Measurements from ENCODE around the gene NRARP. TPM values are rescaled to one million over a fixed set of nuclear protein-coding genes. Genes with fewer than 3 reads are reported as not detected.

The NRARP gene
- total RNA-seq, 1 experiment from 2014 or later, result 16.9 TPM

GRCh38 chr9:137299938-137300337, 2.1 kb downstream of the NRARP start:
- no peak for DNase-seq (ENCODE audit: low read depth, low spot score)
- no peak for ATAC-seq
- ChIA-PET CTCF (no interaction called here), POLR2A (no interaction called here)
- H3K27me3 ChIP-seq (ENCODE audit: control insufficient read depth, insufficient read depth, low read length), result no peaks in the 10 kb centered on the region
- no peak for TF ChIP-seq TCF7L2 (IDR thresholded peaks at IDR 0.05; ENCODE audit: low read depth, low read length)
- no peak for TF ChIP-seq CTCF (IDR thresholded peaks at IDR 0.05)
- TF ChIP-seq REST (IDR thresholded peaks at IDR 0.05; ENCODE audit: insufficient read depth in 1 of 2, low read depth in 2 of 2, low read length in 1 of 2), result no peak
- no peak for TF ChIP-seq SIN3A (IDR thresholded peaks at IDR 0.05; ENCODE audit: borderline replicate concordance, insufficient read depth, low read depth, low read length)
- no peak for TF ChIP-seq POLR2AphosphoS5 (IDR thresholded peaks at IDR 0.05; ENCODE audit: low read depth, low read length)
- peak overlapping the region; percentile 54 to 74 for H3K4me3 ChIP-seq (ENCODE audit: low read depth in 2 of 2, low read length in 2 of 2)
- in situ Hi-C loops (cut with HindIII; ENCODE audit: low pct_unique_long_range_greater_than_20kb, low sequenced_read_pairs), result no loop called here
- H3K9me3 ChIP-seq (ENCODE audit: control insufficient read depth, insufficient read depth, low read depth, low read length), result no peaks in the 10 kb centered on the region
- no peaks in the 10 kb centered on the region for H3K36me3 ChIP-seq (ENCODE audit: control insufficient read depth, insufficient read depth, low read length)
- peak overlapping the region; percentile 87 for H3K27ac ChIP-seq (ENCODE audit: low read length)
- H3K4me1 ChIP-seq (ENCODE audit: control insufficient read depth, insufficient read depth, low read length), result peaks cover 51% of the 10 kb centered on the region
- intact Hi-C loops (cut with micrococcal nuclease; ENCODE audit: unreplicated experiment), result loop anchor here (10.0 kb wide), 1 partner anchor 125 kb away; the partner anchor contains the start of genes EXD3 and NOXA1
- BruUV-seq (replicated peaks), result TSS peak; percentile 98

GRCh38 chr9:137299203-137299565, 2.9 kb downstream of the NRARP start:
- Histone ChIP-seq H3K4me3 (ENCODE audit: low read depth in 2 of 2, low read length in 2 of 2) (peak overlapping the region; percentile 54 to 74), H3K27ac (ENCODE audit: low read length) (peak overlapping the region; percentile 87), H3K4me1 (ENCODE audit: control insufficient read depth, insufficient read depth, low read length) (peaks cover 45% of the 10 kb centered on the region), H3K36me3 (ENCODE audit: control insufficient read depth, insufficient read depth, low read length) (no peaks in the 10 kb centered on the region), H3K9me3 (ENCODE audit: control insufficient read depth, insufficient read depth, low read depth, low read length) (no peaks in the 10 kb centered on the region), H3K27me3 (ENCODE audit: control insufficient read depth, insufficient read depth, low read length) (no peaks in the 10 kb centered on the region)
- BruUV-seq (replicated peaks), result no TSS peak
- TF ChIP-seq REST (IDR thresholded peaks at IDR 0.05; ENCODE audit: insufficient read depth in 1 of 2, low read depth in 2 of 2, low read length in 1 of 2) (no peak), POLR2AphosphoS5 (IDR thresholded peaks at IDR 0.05; ENCODE audit: low read depth, low read length) (no peak), SIN3A (IDR thresholded peaks at IDR 0.05; ENCODE audit: borderline replicate concordance, insufficient read depth, low read depth, low read length) (no peak), CTCF (IDR thresholded peaks at IDR 0.05) (no peak), TCF7L2 (IDR thresholded peaks at IDR 0.05; ENCODE audit: low read depth, low read length) (no peak)
- DNase-seq (ENCODE audit: low read depth, low spot score), result no peak
- ChIA-PET CTCF (interaction anchor here (0.6 kb wide), 1 partner anchor 19 kb away, joined by 3 read pairs; no protein-coding TSS in a partner anchor), POLR2A (no interaction called here)
- in situ Hi-C loops (cut with HindIII; ENCODE audit: low pct_unique_long_range_greater_than_20kb, low sequenced_read_pairs) (no loop called here), intact Hi-C loops (cut with micrococcal nuclease; ENCODE audit: unreplicated experiment) (loop anchor here (10.0 kb wide), 1 partner anchor 126 kb away; the partner anchor contains the start of genes EXD3 and NOXA1)
- ATAC-seq, result no peak
